ENCODE data around the gene ARID1B. TPM values are rescaled to one million over a fixed set of nuclear protein-coding genes. Genes with fewer than 3 reads are reported as not detected.

Gene ARID1B
- total RNA-seq, 2 experiments from 2014 or later, result 90.1 to 164 TPM

DNA sequence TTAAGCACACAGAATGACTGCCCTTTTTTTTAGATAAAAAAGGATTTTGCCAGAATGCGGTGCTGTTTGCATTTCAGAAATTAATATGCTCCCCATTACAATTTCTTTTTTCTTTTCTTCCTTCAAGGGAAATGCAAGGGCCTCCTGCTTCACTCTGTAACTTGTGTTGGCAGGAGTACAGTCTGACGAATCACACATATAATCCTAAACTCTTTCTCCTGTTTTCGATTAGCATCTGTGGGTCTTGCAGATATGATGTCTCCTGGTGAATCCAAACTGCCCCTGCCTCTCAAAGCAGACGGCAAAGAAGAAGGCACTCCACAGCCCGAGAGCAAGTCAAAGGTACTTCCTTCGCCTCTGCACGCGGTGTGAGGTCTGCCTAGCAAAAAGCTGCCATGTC lies 396.6 kb downstream of the ARID1B start:
- H3K4me2 ChIP-seq (ENCODE audit: low read length), result no peak overlapping the region
- TF ChIP-seq, protein P1, sequence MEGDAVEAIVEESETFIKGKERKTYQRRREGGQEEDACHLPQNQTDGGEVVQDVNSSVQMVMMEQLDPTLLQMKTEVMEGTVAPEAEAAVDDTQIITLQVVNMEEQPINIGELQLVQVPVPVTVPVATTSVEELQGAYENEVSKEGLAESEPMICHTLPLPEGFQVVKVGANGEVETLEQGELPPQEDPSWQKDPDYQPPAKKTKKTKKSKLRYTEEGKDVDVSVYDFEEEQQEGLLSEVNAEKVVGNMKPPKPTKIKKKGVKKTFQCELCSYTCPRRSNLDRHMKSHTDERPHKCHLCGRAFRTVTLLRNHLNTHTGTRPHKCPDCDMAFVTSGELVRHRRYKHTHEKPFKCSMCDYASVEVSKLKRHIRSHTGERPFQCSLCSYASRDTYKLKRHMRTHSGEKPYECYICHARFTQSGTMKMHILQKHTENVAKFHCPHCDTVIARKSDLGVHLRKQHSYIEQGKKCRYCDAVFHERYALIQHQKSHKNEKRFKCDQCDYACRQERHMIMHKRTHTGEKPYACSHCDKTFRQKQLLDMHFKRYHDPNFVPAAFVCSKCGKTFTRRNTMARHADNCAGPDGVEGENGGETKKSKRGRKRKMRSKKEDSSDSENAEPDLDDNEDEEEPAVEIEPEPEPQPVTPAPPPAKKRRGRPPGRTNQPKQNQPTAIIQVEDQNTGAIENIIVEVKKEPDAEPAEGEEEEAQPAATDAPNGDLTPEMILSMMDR (conservative IDR thresholded peaks at IDR 0.05; ENCODE audit: low read length), result no peak
- TF ChIP-seq EZH2phosphoT487 (IDR thresholded peaks at IDR 0.05; ENCODE audit: borderline replicate concordance, low read depth, low read length), result no peak
- H3K9me2 ChIP-seq (ENCODE audit: insufficient read depth, low read length), result no peaks in the 10 kb centered on the region
- ChIA-PET CTCF (ENCODE audit: unreplicated experiment) (no interaction called here), POLR2A (no interaction called here)
- H3K27ac ChIP-seq (ENCODE audit: low read depth, low read length, poor library complexity, severe bottlenecking), result no peak overlapping the region
- no peaks in the 10 kb centered on the region for H4K20me1 ChIP-seq (ENCODE audit: insufficient read depth, low read length)
- intact Hi-C loops (cut with micrococcal nuclease; ENCODE audit: unreplicated experiment), result no loop called here
- BruUV-seq (replicated peaks), result no TSS peak
- H3K4me1 ChIP-seq (ENCODE audit: insufficient read depth, low read length, poor library complexity, severe bottlenecking), result no peaks in the 10 kb centered on the region
- no peaks in the 10 kb centered on the region for H3K79me2 ChIP-seq (ENCODE audit: insufficient read depth, low read depth, low read length)
- H3K36me3 ChIP-seq (ENCODE audit: insufficient read depth, low read length), result peaks cover 7% of the 10 kb centered on the region; the same call in 1 of the 2 replicates
- H3K4me3 ChIP-seq (ENCODE audit: low read depth, low read length, poor library complexity, severe bottlenecking), result no peak overlapping the region
- DNase-seq (ENCODE audit: low spot score), result no peak
- no peaks in the 10 kb centered on the region for H3K9me3 ChIP-seq (ENCODE audit: low read length)
- H2AFZ ChIP-seq (ENCODE audit: low read length), result no peak overlapping the region

GRCh38 chr6:157174731-157175130 lies 397.6 kb downstream of the ARID1B start:
- TF ChIP-seq EZH2phosphoT487 (IDR thresholded peaks at IDR 0.05; ENCODE audit: borderline replicate concordance, low read depth, low read length), result no peak
- TF ChIP-seq, protein P1 (conservative IDR thresholded peaks at IDR 0.05; ENCODE audit: low read length), result no peak
- no peak for DNase-seq (ENCODE audit: low spot score)
- Histone ChIP-seq H3K4me3 (ENCODE audit: low read depth, low read length, poor library complexity, severe bottlenecking) (no peak overlapping the region), H3K27ac (ENCODE audit: low read depth, low read length, poor library complexity, severe bottlenecking) (no peak overlapping the region), H2AFZ (ENCODE audit: low read length) (no peak overlapping the region), H3K9me2 (ENCODE audit: insufficient read depth, low read length) (no peaks in the 10 kb centered on the region), H3K36me3 (ENCODE audit: insufficient read depth, low read length) (no peaks in the 10 kb centered on the region), H3K4me1 (ENCODE audit: insufficient read depth, low read length, poor library complexity, severe bottlenecking) (no peaks in the 10 kb centered on the region), H3K9me3 (ENCODE audit: low read length) (no peaks in the 10 kb centered on the region), H3K4me2 (ENCODE audit: low read length) (no peak overlapping the region), H4K20me1 (ENCODE audit: insufficient read depth, low read length) (no peaks in the 10 kb centered on the region), H3K79me2 (ENCODE audit: insufficient read depth, low read depth, low read length) (no peaks in the 10 kb centered on the region)
- POLR2A ChIA-PET, result interaction anchor here (0.6 to 0.7 kb wide), 2 partner anchors 11 to 1392 kb away, joined by 3 read pairs; no protein-coding TSS in a partner anchor
- CTCF ChIA-PET (ENCODE audit: unreplicated experiment), result no interaction called here
- intact Hi-C loops (cut with micrococcal nuclease; ENCODE audit: unreplicated experiment), result no loop called here
- no TSS peak for BruUV-seq (replicated peaks)

DNA sequence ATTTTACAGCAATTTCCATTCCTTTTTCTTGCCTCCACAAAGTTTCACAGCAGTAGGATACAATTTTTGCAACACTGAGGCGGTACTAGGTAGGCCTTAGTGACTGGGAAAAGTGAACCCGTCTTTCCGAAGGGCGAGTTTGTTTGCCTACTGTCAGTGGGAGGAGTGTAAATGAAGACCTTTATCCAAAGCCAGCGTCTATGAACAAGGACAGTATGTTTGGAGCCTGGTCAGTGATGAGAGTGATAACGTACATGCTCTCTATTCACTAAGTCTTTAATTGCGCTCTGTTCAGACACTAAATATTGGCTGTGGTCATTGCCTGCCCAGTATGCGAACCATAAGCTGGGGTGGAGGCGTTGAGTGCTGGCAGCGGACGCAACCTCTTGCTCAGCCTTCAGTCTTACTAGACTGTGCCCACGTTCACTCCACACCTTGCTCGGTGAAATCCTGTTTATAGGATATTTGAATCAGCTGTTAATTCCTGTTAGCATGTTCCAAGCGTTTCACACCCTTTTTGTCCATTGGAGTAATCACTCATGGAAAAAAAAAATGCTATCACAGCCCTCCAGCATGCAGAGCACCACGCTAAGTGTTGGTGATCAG lies 400.7 kb downstream of the ARID1B start:
- BruUV-seq (replicated peaks), result no TSS peak
- intact Hi-C loops (cut with micrococcal nuclease; ENCODE audit: unreplicated experiment), result no loop called here
- Histone ChIP-seq H3K4me2 (ENCODE audit: low read length) (no peak overlapping the region), H4K20me1 (ENCODE audit: insufficient read depth, low read length) (no peaks in the 10 kb centered on the region), H3K9me2 (ENCODE audit: insufficient read depth, low read length) (no peaks in the 10 kb centered on the region), H2AFZ (ENCODE audit: low read length) (no peak overlapping the region), H3K36me3 (ENCODE audit: insufficient read depth, low read length) (peaks cover 14% of the 10 kb centered on the region; the same call in 1 of the 2 replicates), H3K4me1 (ENCODE audit: insufficient read depth, low read length, poor library complexity, severe bottlenecking) (no peaks in the 10 kb centered on the region), H3K27ac (ENCODE audit: low read depth, low read length, poor library complexity, severe bottlenecking) (no peak overlapping the region), H3K4me3 (ENCODE audit: low read depth, low read length, poor library complexity, severe bottlenecking) (no peak overlapping the region), H3K79me2 (ENCODE audit: insufficient read depth, low read depth, low read length) (no peaks in the 10 kb centered on the region), H3K9me3 (ENCODE audit: low read length) (no peaks in the 10 kb centered on the region)
- TF ChIP-seq EZH2phosphoT487 (IDR thresholded peaks at IDR 0.05; ENCODE audit: borderline replicate concordance, low read depth, low read length), result no peak
- TF ChIP-seq, protein P1 (conservative IDR thresholded peaks at IDR 0.05; ENCODE audit: low read length), result no peak
- ChIA-PET POLR2A (no interaction called here), CTCF (ENCODE audit: unreplicated experiment) (no interaction called here)
- no peak for DNase-seq (ENCODE audit: low spot score)

Data from OCI-LY7 (cell line).